DLD1 (cell line): ENCODE measurements around the gene OR10K2.

Experiments
- in situ Hi-C: cut with HindIII; loops from 2 replicates; pipeline ENCODE4 v1.10.0; 2017; ENCODE audit warnings: low sequenced_read_pairs

The OR10K2 gene

GRCh38 chr1:158371188-158371953 lies 54.7 kb downstream of the OR10K2 start:
- in situ Hi-C loops: no loop called here
